Measurements from ENCODE around the gene CTDSPL. TPM values are rescaled to one million over a fixed set of nuclear protein-coding genes. Genes with fewer than 3 reads are reported as not detected.
A peak's percentile ranks its signal among the peaks of the same experiment; 100 is the strongest.

The CTDSPL gene
- total RNA-seq, 1 experiment from 2014 or later, result 6.1 TPM

DNA sequence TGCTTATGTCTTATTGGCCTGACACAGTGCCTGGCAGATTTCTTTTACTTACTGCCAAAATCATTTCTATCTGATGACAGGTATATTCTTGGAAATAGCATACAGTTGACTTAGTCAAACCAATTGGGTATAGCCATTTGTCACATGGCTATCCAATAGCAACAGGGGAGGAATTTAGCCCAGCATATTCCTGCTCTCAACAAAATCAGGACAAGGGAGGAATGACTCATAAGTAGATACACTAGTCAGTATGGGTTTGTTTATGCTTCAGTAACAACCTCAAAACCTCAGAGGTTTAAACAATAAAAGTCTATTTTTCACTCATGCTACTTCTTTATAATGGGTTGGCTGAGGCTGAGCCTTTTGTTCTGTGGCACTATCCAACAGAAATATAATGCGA, 90.9 kb downstream of the CTDSPL start:
- ATAC-seq, result no peak
- DNase-seq, result peak; percentile 32
- no peaks in the 10 kb centered on the region for H3K27me3 ChIP-seq (ENCODE audit: low read length)

DNA sequence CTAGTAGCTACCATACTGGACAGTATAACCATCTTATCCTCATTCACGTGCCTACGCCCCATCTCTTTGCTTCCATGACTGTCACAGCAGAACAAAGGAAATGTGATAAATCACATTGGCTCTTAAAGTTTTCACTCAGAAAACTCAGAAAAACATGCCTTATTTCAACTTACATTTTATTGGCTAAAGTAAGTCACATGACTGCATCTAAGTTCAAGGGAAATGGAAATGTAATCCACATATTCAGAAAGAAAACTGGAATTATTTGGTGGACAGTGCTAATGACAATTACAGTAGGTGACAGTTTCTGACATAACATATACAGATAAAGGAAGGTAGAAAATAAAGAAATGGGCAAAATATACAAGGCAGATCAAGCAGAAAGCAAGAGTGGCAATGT, 91.5 kb downstream of the CTDSPL start:
- Histone ChIP-seq H3K36me3 (ENCODE audit: low read depth, low read length) (no peaks in the 10 kb centered on the region), H3F3A (ENCODE audit: low read length, unreplicated experiment) (no peaks in the 10 kb centered on the region), H3K9ac (ENCODE audit: low read length) (no peak overlapping the region), H3K9me3 (ENCODE audit: low read length) (no peaks in the 10 kb centered on the region), H3K27me3 (ENCODE audit: low read length) (no peaks in the 10 kb centered on the region), H2AFZ (ENCODE audit: low read length) (no peak overlapping the region), H3K79me2 (ENCODE audit: low read length) (no peaks in the 10 kb centered on the region), H3K9me2 (replicated peaks; ENCODE audit: low read length) (no peaks in the 10 kb centered on the region), H3K4me2 (ENCODE audit: low read length) (no peak overlapping the region), H3K27ac (ENCODE audit: low read length) (no peak overlapping the region), H3K4me1 (ENCODE audit: insufficient read depth, low read length) (no peaks in the 10 kb centered on the region), H4K20me1 (ENCODE audit: low read length) (no peaks in the 10 kb centered on the region), H3K4me3 (ENCODE audit: low read length) (no peak overlapping the region)
- no TSS peak for BruUV-seq (replicated peaks)
- intact Hi-C loops (cut with micrococcal nuclease), result no loop called here
- ATAC-seq, result no peak
- TF ChIP-seq, protein P1, sequence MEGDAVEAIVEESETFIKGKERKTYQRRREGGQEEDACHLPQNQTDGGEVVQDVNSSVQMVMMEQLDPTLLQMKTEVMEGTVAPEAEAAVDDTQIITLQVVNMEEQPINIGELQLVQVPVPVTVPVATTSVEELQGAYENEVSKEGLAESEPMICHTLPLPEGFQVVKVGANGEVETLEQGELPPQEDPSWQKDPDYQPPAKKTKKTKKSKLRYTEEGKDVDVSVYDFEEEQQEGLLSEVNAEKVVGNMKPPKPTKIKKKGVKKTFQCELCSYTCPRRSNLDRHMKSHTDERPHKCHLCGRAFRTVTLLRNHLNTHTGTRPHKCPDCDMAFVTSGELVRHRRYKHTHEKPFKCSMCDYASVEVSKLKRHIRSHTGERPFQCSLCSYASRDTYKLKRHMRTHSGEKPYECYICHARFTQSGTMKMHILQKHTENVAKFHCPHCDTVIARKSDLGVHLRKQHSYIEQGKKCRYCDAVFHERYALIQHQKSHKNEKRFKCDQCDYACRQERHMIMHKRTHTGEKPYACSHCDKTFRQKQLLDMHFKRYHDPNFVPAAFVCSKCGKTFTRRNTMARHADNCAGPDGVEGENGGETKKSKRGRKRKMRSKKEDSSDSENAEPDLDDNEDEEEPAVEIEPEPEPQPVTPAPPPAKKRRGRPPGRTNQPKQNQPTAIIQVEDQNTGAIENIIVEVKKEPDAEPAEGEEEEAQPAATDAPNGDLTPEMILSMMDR (conservative IDR thresholded peaks at IDR 0.05; ENCODE audit: low read depth, low read length), result no peak
- no peak for TF ChIP-seq EZH2phosphoT487 (IDR thresholded peaks at IDR 0.05; ENCODE audit: borderline replicate concordance, low read length)
- TF ChIP-seq EZH2 (IDR thresholded peaks at IDR 0.05; ENCODE audit: low read length, unreplicated experiment), result no peak
- ChIA-PET CTCF (no interaction called here), POLR2A (ENCODE audit: unreplicated experiment) (no interaction called here)
- no peak for DNase-seq

More for the DNA sequence above, 90.9 kb downstream of the CTDSPL start:
- H3K4me3 ChIP-seq (ENCODE audit: low read length), result no peak overlapping the region
- no peak overlapping the region for H2AFZ ChIP-seq (ENCODE audit: low read length)
- no peaks in the 10 kb centered on the region for H4K20me1 ChIP-seq (ENCODE audit: low read length)
- H3F3A ChIP-seq (ENCODE audit: low read length, unreplicated experiment), result no peaks in the 10 kb centered on the region
- CTCF ChIA-PET, result no interaction called here
- no peak overlapping the region for H3K27ac ChIP-seq (ENCODE audit: low read length)
- no peaks in the 10 kb centered on the region for H3K79me2 ChIP-seq (ENCODE audit: low read length)
- POLR2A ChIA-PET (ENCODE audit: unreplicated experiment), result no interaction called here
- intact Hi-C loops (cut with micrococcal nuclease), result no loop called here
- no peaks in the 10 kb centered on the region for H3K4me1 ChIP-seq (ENCODE audit: insufficient read depth, low read length)
- H3K9ac ChIP-seq (ENCODE audit: low read length), result no peak overlapping the region
- no peaks in the 10 kb centered on the region for H3K9me3 ChIP-seq (ENCODE audit: low read length)
- H3K36me3 ChIP-seq (ENCODE audit: low read depth, low read length), result no peaks in the 10 kb centered on the region
- no peak overlapping the region for H3K4me2 ChIP-seq (ENCODE audit: low read length)
- H3K9me2 ChIP-seq (replicated peaks; ENCODE audit: low read length), result no peaks in the 10 kb centered on the region
- TF ChIP-seq, protein P1 (conservative IDR thresholded peaks at IDR 0.05; ENCODE audit: low read depth, low read length), result no peak
- TF ChIP-seq EZH2phosphoT487 (IDR thresholded peaks at IDR 0.05; ENCODE audit: borderline replicate concordance, low read length), result no peak
- TF ChIP-seq EZH2 (IDR thresholded peaks at IDR 0.05; ENCODE audit: low read length, unreplicated experiment), result no peak
- BruUV-seq (replicated peaks), result no TSS peak

DNA sequence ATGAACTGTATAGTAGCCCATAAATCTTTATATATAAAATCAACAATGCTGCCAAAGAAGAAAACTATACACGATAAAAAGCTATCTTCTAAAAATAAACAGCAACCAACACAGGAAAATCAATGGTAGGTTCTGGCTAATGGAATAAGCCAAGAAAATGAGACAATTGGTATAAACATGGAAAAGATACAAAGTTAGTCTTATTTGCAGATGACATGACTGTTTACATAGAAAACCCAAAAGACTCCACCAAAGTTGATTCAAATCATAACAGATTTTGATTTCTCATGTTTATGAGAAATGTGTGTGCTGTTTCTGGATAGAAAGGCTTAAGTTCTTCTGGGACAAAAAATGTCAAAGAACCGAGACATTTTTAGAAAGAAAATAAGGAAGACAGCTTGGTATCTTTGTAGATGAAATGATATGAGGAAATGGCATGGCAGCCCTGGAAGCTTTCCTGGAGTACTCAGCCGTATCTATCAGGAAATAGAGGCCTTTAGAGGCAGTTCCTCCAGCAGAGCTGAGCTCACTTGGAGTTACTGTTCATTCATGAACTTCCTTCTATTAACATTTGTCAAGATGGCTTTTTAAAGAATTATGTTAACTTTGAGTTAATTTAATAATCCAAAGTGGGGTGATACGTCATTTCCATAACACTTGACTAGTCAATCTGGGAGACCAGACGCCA, 92.2 kb downstream of the CTDSPL start:
- Histone ChIP-seq H2AFZ (ENCODE audit: low read length) (no peak overlapping the region), H3K9ac (ENCODE audit: low read length) (no peak overlapping the region), H3K4me3 (ENCODE audit: low read length) (no peak overlapping the region), H4K20me1 (ENCODE audit: low read length) (no peaks in the 10 kb centered on the region), H3K27me3 (ENCODE audit: low read length) (no peaks in the 10 kb centered on the region), H3K4me2 (ENCODE audit: low read length) (no peak overlapping the region), H3K27ac (ENCODE audit: low read length) (no peak overlapping the region), H3K79me2 (ENCODE audit: low read length) (no peaks in the 10 kb centered on the region), H3K4me1 (ENCODE audit: insufficient read depth, low read length) (no peaks in the 10 kb centered on the region), H3K36me3 (ENCODE audit: low read depth, low read length) (no peaks in the 10 kb centered on the region), H3K9me3 (ENCODE audit: low read length) (no peaks in the 10 kb centered on the region), H3K9me2 (replicated peaks; ENCODE audit: low read length) (no peaks in the 10 kb centered on the region), H3F3A (ENCODE audit: low read length, unreplicated experiment) (no peaks in the 10 kb centered on the region)
- POLR2A ChIA-PET (ENCODE audit: unreplicated experiment), result no interaction called here
- no peak for TF ChIP-seq EZH2 (IDR thresholded peaks at IDR 0.05; ENCODE audit: low read length, unreplicated experiment)
- no peak for TF ChIP-seq EZH2phosphoT487 (IDR thresholded peaks at IDR 0.05; ENCODE audit: borderline replicate concordance, low read length)
- TF ChIP-seq, protein P1 (conservative IDR thresholded peaks at IDR 0.05; ENCODE audit: low read depth, low read length), result no peak
- BruUV-seq (replicated peaks), result no TSS peak
- intact Hi-C loops (cut with micrococcal nuclease), result no loop called here
- DNase-seq (no peak), ATAC-seq (no peak)
- CTCF ChIA-PET, result no interaction called here
